ENCODE measurements around the gene SPACA6. TPM values are rescaled to one million over a fixed set of nuclear protein-coding genes. Genes with fewer than 3 reads are reported as not detected.

SPACA6 gene
- total and polyA plus RNA-seq, 9 of the 15 experiments (the other 6 are each of a cell fraction or from before 2014, with no cell fraction given) = 1.3 to 17.3 (median 6.2) TPM

DNA sequence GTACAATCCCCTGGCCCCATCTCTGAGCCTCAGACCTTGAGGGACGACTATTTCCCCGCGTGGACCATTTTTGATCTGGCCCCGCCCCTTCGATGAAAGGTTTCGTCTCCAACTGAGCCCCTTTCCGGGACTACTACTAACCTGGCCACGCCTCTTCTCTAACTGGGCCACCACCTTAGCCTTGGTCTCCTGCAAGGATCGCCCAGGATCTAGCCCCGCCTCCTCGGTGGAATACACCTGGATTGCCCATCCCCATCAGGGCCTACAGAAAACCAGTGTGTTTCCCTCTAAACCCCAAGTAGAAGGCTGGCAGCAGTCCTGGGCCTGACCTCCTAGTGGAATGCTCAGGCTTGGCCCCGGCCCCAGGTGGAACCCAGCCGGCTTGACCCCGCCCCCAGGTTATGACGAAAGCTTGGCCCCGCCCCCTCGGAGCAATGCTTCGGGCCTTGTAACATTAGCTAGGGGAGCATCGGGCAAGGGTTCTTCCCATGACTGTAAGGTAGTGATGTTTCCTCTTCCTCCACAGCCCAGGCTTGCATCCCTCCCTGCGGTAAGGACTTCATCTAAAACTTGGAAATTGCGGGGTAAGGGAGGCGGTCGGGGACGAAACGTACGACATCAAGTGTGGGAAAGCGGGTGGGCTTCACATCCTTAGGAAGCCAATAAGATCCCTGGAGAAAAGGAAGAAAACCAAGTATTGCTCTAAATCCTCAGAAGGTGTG lies 9.1 kb downstream of the SPACA6 start (continued):
- TF ChIP-seq, protein P1, sequence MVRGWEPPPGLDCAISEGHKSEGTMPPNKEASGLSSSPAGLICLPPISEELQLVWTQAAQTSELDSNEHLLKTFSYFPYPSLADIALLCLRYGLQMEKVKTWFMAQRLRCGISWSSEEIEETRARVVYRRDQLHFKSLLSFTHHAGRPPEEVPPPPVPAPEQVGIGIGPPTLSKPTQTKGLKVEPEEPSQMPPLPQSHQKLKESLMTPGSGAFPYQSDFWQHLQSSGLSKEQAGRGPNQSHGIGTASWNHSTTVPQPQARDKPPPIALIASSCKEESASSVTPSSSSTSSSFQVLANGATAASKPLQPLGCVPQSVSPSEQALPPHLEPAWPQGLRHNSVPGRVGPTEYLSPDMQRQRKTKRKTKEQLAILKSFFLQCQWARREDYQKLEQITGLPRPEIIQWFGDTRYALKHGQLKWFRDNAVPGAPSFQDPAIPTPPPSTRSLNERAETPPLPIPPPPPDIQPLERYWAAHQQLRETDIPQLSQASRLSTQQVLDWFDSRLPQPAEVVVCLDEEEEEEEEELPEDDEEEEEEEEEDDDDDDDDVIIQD (CRISPR knock-in tag; IDR thresholded peaks at IDR 0.05) = no peak
- no peak for TF ChIP-seq TCF7 (IDR thresholded peaks at IDR 0.05; ENCODE audit: borderline replicate concordance)
- TF ChIP-seq ZNF133 (CRISPR knock-in tag; IDR thresholded peaks at IDR 0.05) = no peak
- no peak for TF ChIP-seq MCM7 (IDR thresholded peaks at IDR 0.05)
- peak; percentile 64 for TF ChIP-seq ZFX (CRISPR knock-in tag; IDR thresholded peaks at IDR 0.05)
- no peak for TF ChIP-seq U2AF2 (optimal IDR thresholded peaks at IDR 0.05; ENCODE audit: low read depth, low read length)
- TF ChIP-seq RBM39 (optimal IDR thresholded peaks at IDR 0.05; ENCODE audit: low read depth, low read length) = no peak
- no peak for TF ChIP-seq GATAD2B (IDR thresholded peaks at IDR 0.05; ENCODE audit: borderline replicate concordance)
- TF ChIP-seq, protein P2, sequence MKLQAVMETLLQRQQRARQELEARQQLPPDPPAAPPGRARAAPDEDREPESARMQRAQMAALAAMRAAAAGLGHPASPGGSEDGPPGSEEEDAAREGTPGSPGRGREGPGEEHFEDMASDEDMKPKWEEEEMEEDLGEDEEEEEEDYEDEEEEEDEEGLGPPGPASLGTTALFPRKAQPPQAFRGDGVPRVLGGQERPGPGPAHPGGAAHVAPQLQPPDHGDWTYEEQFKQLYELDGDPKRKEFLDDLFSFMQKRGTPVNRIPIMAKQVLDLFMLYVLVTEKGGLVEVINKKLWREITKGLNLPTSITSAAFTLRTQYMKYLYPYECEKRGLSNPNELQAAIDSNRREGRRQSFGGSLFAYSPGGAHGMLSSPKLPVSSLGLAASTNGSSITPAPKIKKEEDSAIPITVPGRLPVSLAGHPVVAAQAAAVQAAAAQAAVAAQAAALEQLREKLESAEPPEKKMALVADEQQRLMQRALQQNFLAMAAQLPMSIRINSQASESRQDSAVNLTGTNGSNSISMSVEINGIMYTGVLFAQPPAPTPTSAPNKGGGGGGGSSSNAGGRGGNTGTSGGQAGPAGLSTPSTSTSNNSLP (IDR thresholded peaks at IDR 0.05; ENCODE audit: borderline replicate concordance, low read depth, low read length) = no peak
- TF ChIP-seq HMGN3 (IDR thresholded peaks at IDR 0.05; ENCODE audit: borderline replicate concordance, extremely low read depth, insufficient read length, low read depth, low read length) = no peak
- no peak for TF ChIP-seq ZBTB7A (IDR thresholded peaks at IDR 0.05; ENCODE audit: borderline replicate concordance, control insufficient read depth, low read depth, low read length)
- TF ChIP-seq SETDB1 (IDR thresholded peaks at IDR 0.05; ENCODE audit: low read length) = no peak
- TF ChIP-seq ZSCAN32 (CRISPR knock-in tag; IDR thresholded peaks at IDR 0.05) = no peak
- no peak for TF ChIP-seq FOS (IDR thresholded peaks at IDR 0.05; ENCODE audit: extremely low read depth, insufficient read length)
- 0 out of 2 replicates have a peak, but pooled peaks have one; percentile 3 for TF ChIP-seq ARID1B (IDR thresholded peaks at IDR 0.05)
- TF ChIP-seq ZNF77 (CRISPR knock-in tag; IDR thresholded peaks at IDR 0.05) = no peak
- TF ChIP-seq EGR1 (conservative IDR thresholded peaks at IDR 0.05) = no peak
- peak; percentile 52; the same call in 1 of the 2 replicates for TF ChIP-seq CREB1 (IDR thresholded peaks at IDR 0.05)
- peak; percentile 63; the same call in 1 of the 2 replicates for TF ChIP-seq CREB1 (CRISPR knock-in tag; IDR thresholded peaks at IDR 0.05)
- TF ChIP-seq KLF13 (tag; IDR thresholded peaks at IDR 0.05; ENCODE audit: borderline replicate concordance, low read depth) = no peak
- TF ChIP-seq, protein P3, sequence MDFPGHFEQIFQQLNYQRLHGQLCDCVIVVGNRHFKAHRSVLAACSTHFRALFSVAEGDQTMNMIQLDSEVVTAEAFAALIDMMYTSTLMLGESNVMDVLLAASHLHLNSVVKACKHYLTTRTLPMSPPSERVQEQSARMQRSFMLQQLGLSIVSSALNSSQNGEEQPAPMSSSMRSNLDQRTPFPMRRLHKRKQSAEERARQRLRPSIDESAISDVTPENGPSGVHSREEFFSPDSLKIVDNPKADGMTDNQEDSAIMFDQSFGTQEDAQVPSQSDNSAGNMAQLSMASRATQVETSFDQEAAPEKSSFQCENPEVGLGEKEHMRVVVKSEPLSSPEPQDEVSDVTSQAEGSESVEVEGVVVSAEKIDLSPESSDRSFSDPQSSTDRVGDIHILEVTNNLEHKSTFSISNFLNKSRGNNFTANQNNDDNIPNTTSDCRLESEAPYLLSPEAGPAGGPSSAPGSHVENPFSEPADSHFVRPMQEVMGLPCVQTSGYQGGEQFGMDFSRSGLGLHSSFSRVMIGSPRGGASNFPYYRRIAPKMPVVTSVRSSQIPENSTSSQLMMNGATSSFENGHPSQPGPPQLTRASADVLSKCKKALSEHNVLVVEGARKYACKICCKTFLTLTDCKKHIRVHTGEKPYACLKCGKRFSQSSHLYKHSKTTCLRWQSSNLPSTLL (IDR thresholded peaks at IDR 0.05) = no peak
- no peak for TF ChIP-seq ZNF79 (CRISPR knock-in tag; IDR thresholded peaks at IDR 0.05; ENCODE audit: low read depth)
- peak in 1 of 2 experiments; percentile 50; a peak in 1 of 4 replicates for TF ChIP-seq FOXA3 (CRISPR knock-in tag; conservative IDR thresholded peaks at IDR 0.05 in 1 of 2, IDR thresholded peaks at IDR 0.05 in 1 of 2)
- no peak for TF ChIP-seq ZNF124 (CRISPR knock-in tag; IDR thresholded peaks at IDR 0.05)
- TF ChIP-seq STAT5A (IDR thresholded peaks at IDR 0.05; ENCODE audit: borderline replicate concordance, low read length) = no peak
